Lower leg skin (tissue), 4 donors: Measurements from ENCODE around the gene MR1. TPM values are rescaled to one million over a fixed set of nuclear protein-coding genes. Genes with fewer than 3 reads are reported as not detected.

Source experiments
- DNase-seq, 2 donors: peaks; one replicate each; pipeline ENCODE4 v3.0.0-alpha.2; 2019; ENCODE audit warnings: low spot score in 2 of 2
- H3K4me3 ChIP-seq: fragments of 200-600 bp; sonication (generic); 2 replicates; pipeline ENCODE4 v1.5.1; 2017; ENCODE audit warnings: mild to moderate bottlenecking, low read depth; ENCODE audit not compliant: poor library complexity, severe bottlenecking
- POLR2A ChIP-seq, 2 donors: fragments of 450-650 bp; IDR thresholded peaks; one replicate each; pipeline ENCODE4 v1.6.1; 2016 to 2017; ENCODE audit warnings: antibody characterized with exemption in 2 of 2, mild to moderate bottlenecking in 1 of 2, moderate library complexity in 1 of 2
- WGBS, 2 donors: methylation state at CpG; one replicate each; pipeline ENCODE4 v1.1.5; 2018; 5-methylcytosine and 5-hydroxymethylcytosine counted together
- intact Hi-C: fragments of 100-400 bp; cut with DNase I; formaldehyde crosslinking; loops from one replicate; pipeline ENCODE4 v1.15.0; 2023; ENCODE audit warnings: low total_unique reads
- total RNA-seq, 4 donors: library from RNA; depleted of rRNA; stranded (reverse); fragments of >200 nt; gene quantifications; one replicate each; pipeline ENCODE4 v1.1.0, GENCODE V29; 2016
- TF ChIP-seq, protein P1 (sequence below), 3 donors: fragments of 450-650 bp; IDR thresholded peaks; one replicate each; pipeline ENCODE4 v1.5.1; 2016; ENCODE audit warnings: antibody characterized with exemption in 3 of 3, mild to moderate bottlenecking in 3 of 3, moderate library complexity in 2 of 3

The MR1 gene
- total RNA-seq, 4 donors from 2014 or later, result 13.2 to 18.6 (median 16.3) TPM

DNA sequence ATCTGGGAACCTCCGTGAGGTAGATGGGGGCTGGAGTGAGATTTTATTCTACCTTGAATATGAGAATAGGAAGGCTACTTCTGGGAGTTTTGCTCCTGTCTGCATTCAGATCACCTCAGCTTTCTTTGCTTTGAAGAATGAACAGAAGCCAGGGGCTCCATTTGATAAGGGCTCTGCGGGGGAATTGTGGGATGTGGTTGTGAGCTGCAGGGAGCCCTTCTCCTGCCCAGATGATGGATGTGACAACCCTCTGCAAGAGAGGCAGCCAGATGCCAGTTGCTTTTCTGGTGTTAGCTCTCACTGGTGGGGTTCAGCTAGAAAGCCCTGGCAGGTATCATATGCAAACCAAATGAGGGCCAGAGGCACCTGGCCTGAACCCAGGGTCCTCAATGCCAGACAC lies 76.2 kb downstream of the MR1 start:
- no peak for DNase-seq
- intact Hi-C loops, result no loop called here
- 88% methylated on average over 2 of the region's 2 CpGs for WGBS, 2 donors
- TF ChIP-seq, protein P1, sequence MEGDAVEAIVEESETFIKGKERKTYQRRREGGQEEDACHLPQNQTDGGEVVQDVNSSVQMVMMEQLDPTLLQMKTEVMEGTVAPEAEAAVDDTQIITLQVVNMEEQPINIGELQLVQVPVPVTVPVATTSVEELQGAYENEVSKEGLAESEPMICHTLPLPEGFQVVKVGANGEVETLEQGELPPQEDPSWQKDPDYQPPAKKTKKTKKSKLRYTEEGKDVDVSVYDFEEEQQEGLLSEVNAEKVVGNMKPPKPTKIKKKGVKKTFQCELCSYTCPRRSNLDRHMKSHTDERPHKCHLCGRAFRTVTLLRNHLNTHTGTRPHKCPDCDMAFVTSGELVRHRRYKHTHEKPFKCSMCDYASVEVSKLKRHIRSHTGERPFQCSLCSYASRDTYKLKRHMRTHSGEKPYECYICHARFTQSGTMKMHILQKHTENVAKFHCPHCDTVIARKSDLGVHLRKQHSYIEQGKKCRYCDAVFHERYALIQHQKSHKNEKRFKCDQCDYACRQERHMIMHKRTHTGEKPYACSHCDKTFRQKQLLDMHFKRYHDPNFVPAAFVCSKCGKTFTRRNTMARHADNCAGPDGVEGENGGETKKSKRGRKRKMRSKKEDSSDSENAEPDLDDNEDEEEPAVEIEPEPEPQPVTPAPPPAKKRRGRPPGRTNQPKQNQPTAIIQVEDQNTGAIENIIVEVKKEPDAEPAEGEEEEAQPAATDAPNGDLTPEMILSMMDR (IDR thresholded peaks at IDR 0.05), result no peak
- no peak for TF ChIP-seq POLR2A (IDR thresholded peaks at IDR 0.05)
- H3K4me3 ChIP-seq, result no peak overlapping the region

Other genes starting within 250 kb of the MR1 start
- 1 to 10 TPM; 1.0 to 8.5 (median 3.5) TPM for gene KIAA1614, start 121.1 kb upstream of the MR1 start, total RNA-seq
- gene STX6, start 11.1 kb upstream of the MR1 start, total RNA-seq, result 10 to 100 TPM; 25.0 to 32.8 (median 28.9) TPM
- 10 to 100 TPM; 36.7 to 53.4 (median 48.3) TPM for gene IER5, start 54.7 kb downstream of the MR1 start, total RNA-seq